H1 (cell line): ENCODE data around the gene SUGP2.

ENCODE experiments used
- CHD1 ChIP-seq: IDR thresholded peaks from 2 replicates; pipeline ENCODE4 v1.6.1; 2012; ENCODE audit warnings: low read depth, low read length, improper control_type of control experiment
- CTCF ChIP-seq, 3 experiments: IDR thresholded peaks; 1 replicate in 2 of 3; 2 replicates in 1 of 3; pipeline versions ENCODE4 v1.5.1 to v1.6.1; 2011; ENCODE audit warnings: low read length in 3 of 3, mild to moderate bottlenecking in 3 of 3, inconsistent platforms in 2 of 3, low read depth in 1 of 3, moderate library complexity in 1 of 3; ENCODE audit not compliant: insufficient read depth in 1 of 3; ENCODE audit errors: control extremely low read depth in 1 of 3
- SP2 ChIP-seq: IDR thresholded peaks from 2 replicates; pipeline ENCODE4 v1.6.1; 2012; ENCODE audit warnings: mild to moderate bottlenecking, low read length, inconsistent platforms
- TAF7 ChIP-seq: optimal IDR thresholded peaks from 2 replicates; pipeline ENCODE3; 2011; ENCODE audit warnings: low read depth, mild to moderate bottlenecking, inconsistent platforms, low read length, moderate library complexity, borderline replicate concordance
- TCF12 ChIP-seq: IDR thresholded peaks from 2 replicates; pipeline ENCODE4 v1.6.1; 2011; ENCODE audit warnings: low read depth, mild to moderate bottlenecking, low read length

- no peak for TF ChIP-seq CTCF (IDR thresholded peaks at IDR 0.05; ENCODE audit: control extremely low read depth in 1 of 3, insufficient read depth in 1 of 3, low read depth in 1 of 3, low read length in 3 of 3)
- TF ChIP-seq TCF12 = no peak
- no peak for TF ChIP-seq CHD1
- TF ChIP-seq SP2 = no peak
- TF ChIP-seq TAF7 = no peak
These were observed 23.4 kb upstream of the SUGP2 start for GRCh38 chr19:19056636-19057275.
